Testis (tissue), 2 donors: ENCODE measurements around the gene SMIM24.

Experiments used
- CTCF ChIP-seq, 3 experiments: fragments of 450-650 bp in 2 of 3; fragments of 200-600 bp in 1 of 3; sonication (generic) in 1 of 3; IDR thresholded peaks; one replicate each; pipeline ENCODE4 v1.5.1; 2016 to 2019; ENCODE audit warnings: antibody characterized with exemption in 3 of 3, mild to moderate bottlenecking in 2 of 3, moderate library complexity in 1 of 3
- POLR2A ChIP-seq: fragments of 450-650 bp; IDR thresholded peaks from one replicate; pipeline ENCODE4 v1.6.1; 2017; ENCODE audit warnings: antibody characterized with exemption, mild to moderate bottlenecking, moderate library complexity

GRCh38 chr19:3459965-3460582, 20.3 kb downstream of the SMIM24 start:
- TF ChIP-seq CTCF (IDR thresholded peaks at IDR 0.05): no peak
- no peak for TF ChIP-seq POLR2A
